GM12892 (cell line): ENCODE results near the gene SCG3.

ENCODE experiments used
- DNase-seq: peaks from one replicate; pipeline ENCODE4 v3.0.0; 2011; ENCODE audit not compliant: insufficient read length
- FAIRE-seq: peaks from 2 replicates; lab custom pipeline; 2011; peaks lifted over from hg19 to GRCh38; lab: Jason Lieb, UNC
- POLR2A ChIP-seq: IDR thresholded peaks from 2 replicates; pipeline ENCODE4 v1.6.1; 2011; ENCODE audit warnings: low read depth, low read length, control low read depth
- POLR2AphosphoS5 ChIP-seq: IDR thresholded peaks from 2 replicates; pipeline ENCODE4 v1.6.1; 2011; ENCODE audit warnings: low read depth, low read length, control low read depth
- TAF1 ChIP-seq: IDR thresholded peaks from 2 replicates; pipeline ENCODE4 v1.6.1; 2011; ENCODE audit warnings: low read depth, mild to moderate bottlenecking, control low read depth, low read length, borderline replicate concordance

SCG3 gene

DNA sequence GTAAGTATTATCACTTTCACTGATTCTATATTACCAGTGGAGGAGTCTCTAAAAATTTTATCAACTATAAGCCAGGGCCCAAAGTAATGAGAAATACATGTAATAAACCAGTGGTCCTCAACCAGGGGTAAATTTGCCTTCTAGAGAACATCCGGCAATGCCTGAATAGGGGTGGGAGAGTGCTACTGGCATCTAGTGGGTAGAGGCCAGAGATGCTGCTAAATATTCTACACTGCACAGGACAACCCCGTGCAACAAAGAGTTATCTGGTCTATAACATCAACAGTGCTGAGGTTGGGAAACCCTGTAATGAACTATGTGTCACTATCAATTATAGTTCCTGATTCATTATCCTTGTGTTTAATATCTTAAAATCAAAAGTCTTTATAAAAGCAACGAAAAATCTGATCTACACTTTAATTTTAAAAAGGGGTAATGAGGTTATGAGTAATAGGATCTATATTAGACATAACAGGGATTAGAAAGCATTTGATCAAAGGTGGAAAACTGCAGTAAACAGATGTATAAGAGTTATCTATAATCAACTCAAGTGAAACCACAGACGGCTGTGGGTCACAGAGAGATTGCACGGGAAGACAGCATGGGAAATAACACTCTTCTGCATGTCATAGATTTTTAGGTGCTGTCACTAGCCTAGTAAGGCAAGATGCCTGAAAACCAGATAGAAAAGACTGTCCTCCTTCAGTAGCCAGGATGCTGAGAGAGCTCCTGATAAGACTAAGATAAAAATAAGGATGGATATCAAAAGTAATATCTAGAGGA, 54.1 kb downstream of the SCG3 start:
- no peak for DNase-seq

DNA sequence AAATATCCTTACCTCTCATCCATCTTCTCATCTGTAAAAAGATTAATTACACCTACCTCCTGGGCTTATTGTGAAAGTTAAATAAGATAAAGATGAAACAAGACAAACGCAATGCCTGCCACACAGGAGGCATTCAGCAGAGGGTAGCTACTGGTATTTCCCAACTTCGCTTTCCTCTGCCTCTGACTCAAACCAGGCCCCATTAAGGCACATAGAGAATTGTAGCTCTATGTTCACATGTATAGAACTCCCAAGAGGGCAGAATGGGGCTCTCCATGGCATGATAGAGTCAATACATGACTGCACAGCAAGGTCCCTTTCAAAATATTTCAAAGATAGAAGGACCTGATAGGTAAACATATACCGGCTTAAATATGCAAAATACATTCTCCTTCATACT, 54.8 kb downstream of the SCG3 start:
- peak; percentile 53 for FAIRE-seq
- TF ChIP-seq TAF1, result no peak
- no peak for TF ChIP-seq POLR2AphosphoS5
- no peak; the same call in 1 of the 2 replicates for TF ChIP-seq POLR2A
- DNase-seq, result no peak

More for the DNA sequence above, 54.1 kb downstream of the SCG3 start:
- no peak for TF ChIP-seq POLR2AphosphoS5
- no peak for TF ChIP-seq TAF1
- TF ChIP-seq POLR2A, result no peak
- no peak for FAIRE-seq

- FAIRE-seq (no peak), DNase-seq (peak; percentile 43)
- TF ChIP-seq POLR2AphosphoS5, result no peak; the same call in 1 of the 2 replicates
- no peak; the same call in 1 of the 2 replicates for TF ChIP-seq POLR2A
- no peak for TF ChIP-seq TAF1
Observed at GRCh38 chr15:51736751-51737521, 55.6 kb downstream of the SCG3 start.

- DNase-seq (peak; percentile 52), FAIRE-seq (peak; percentile 33)
- TF ChIP-seq POLR2AphosphoS5, result no peak
- TF ChIP-seq POLR2A, result peak; percentile 50; the same call in 1 of the 2 replicates
Observed at GRCh38 chr15:51737522-51738305, 56.4 kb downstream of the SCG3 start, which contains the start of gene LYSMD2. Gene LYSMD2, minus strand, starts transcription at chr15:51737655. Its CDS starts 33 bp downstream, at chr15:51737622.

DNA sequence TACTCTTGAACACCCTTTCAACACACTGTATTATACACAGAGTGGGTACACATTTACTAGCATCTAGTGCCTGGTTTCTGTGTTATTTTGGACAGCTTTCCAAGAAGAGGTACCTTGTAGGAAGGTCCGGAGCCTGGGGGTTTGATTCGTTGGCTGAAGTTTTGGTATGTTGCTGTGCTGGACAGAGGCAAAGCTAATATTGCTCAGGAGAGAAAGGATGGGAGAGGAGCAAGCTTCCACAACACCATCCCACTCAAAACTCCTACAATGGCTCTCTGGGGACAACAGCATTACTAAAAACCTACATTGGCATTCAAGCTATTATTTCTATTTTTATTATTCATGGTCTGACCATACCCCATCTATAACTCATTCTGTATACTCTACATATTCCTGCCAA, 57.2 kb downstream of the SCG3 start:
- FAIRE-seq (peak; percentile 73), DNase-seq (no peak)
- no peak for TF ChIP-seq POLR2AphosphoS5
- no peak for TF ChIP-seq TAF1
- no peak for TF ChIP-seq POLR2A

DNA sequence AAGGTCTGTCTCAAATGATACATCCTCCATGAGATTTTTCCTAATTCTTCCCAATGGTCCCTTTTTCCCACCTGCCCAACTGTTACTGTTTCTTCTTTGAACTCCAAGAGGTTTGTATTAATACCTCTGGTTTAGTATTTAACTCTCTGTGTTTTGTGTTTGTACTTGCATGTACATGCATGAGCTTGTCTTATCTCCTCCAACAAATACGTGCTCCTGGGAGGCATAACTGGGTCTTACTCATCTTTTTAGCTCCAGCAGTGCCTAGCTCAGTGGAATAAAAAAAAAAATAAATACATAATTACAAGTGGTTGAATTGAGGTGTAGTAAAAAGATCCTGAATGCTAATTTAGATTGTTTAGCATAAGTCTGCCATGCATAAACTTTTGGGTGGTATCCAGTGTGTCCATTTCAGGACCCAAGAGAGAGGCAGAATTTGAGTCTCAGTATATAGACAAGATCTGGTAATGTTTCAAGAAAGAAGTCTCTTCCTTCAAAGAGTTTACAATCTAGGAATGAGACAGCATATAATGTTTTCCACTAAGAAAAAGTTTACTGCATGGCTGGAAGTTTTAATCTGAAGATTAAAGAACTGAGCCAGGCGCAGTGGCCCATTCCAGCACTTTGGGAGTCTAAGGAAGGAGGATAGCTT, 57.9 kb downstream of the SCG3 start:
- TF ChIP-seq POLR2A (no peak), TAF1 (no peak), POLR2AphosphoS5 (no peak)
- no peak for DNase-seq
- no peak for FAIRE-seq

- no peak for FAIRE-seq
- no peak for TF ChIP-seq POLR2A
- no peak for TF ChIP-seq POLR2AphosphoS5
- no peak for TF ChIP-seq TAF1
- DNase-seq, result no peak
Observed at GRCh38 chr15:51749307-51749706, 68.0 kb downstream of the SCG3 start.

DNA sequence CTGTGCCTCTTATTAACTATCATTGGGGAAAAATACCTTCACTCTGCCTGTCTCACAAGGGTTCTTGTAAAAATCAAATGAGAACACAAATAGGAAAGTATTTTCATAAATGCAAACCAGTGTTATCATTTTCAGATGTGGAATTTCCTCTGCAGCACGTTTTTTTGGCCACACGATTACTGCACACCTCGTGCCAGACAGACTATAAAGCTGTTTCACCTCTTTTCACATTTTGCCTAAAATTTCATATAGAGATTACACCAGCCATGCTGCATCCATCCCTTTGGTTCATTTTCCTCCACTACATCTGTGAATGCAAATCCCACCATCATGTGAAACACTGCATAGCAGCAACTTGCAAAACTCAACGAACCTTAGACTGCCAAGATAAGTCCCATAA, 68.9 kb downstream of the SCG3 start:
- no peak for FAIRE-seq
- no peak for TF ChIP-seq POLR2A
- TF ChIP-seq TAF1, result no peak
- TF ChIP-seq POLR2AphosphoS5, result no peak
- DNase-seq, result no peak

DNA sequence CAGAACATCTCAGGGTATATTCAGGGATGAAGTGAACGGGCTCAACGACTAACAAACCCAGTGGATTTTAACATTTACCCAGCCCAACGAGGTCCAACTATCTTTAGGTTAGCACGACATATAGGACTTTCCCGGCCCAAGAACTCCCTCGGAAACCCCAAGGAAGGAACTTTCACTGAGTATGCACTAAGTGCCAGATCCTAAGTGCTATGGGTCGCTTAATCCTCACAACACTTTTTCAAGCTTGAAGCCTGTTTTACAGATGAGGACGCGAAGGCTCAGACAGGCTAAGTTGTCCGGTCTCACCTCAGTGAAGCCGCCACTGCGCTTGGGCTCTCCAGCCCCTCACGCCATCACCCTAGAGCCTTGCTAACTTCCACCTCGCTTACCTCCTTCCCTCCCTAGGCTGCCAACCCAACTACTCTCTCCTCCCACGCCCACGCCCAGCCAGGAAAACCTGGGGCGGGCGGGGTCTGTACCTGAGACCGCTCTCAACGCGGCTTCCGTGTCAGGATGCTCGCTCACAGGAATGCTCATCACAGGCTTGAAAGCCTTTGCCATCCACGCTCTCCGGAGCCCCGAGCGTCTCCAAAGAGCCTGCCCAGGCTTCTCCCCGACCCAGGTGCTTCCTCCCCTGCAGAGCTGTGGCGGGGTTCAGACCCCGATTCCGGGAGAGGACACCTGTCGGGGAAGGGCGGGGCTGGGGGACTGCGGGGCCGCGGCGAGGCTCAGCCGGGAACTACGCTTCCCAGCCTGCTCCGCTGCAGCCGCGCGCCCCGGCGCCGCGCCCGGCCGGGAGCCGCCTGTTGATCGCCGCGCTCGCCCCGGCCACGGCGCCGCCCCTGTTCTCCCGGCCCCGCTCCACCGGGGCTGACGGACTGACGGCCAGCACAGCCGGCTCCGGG, 69.7 kb downstream of the SCG3 start, which contains the start of gene TMOD2:
TMOD2 (plus strand) TSS at position 806 of the 905 bp plus-strand sequence. CDS start 14,845 bp downstream, outside the sequence.
- DNase-seq (peak; percentile 58), FAIRE-seq (peak; percentile 93)
- no peak for TF ChIP-seq POLR2A
- no peak for TF ChIP-seq TAF1
- TF ChIP-seq POLR2AphosphoS5, result no peak
